ENCODE results near the gene OCA2. TPM values are rescaled to one million over a fixed set of nuclear protein-coding genes. Genes with fewer than 3 reads are reported as not detected.

The OCA2 gene
- total RNA-seq, 4 donors from 2014 or later: 0.19 to 1.1 TPM; not detected in 2

- no peak for DNase-seq (ENCODE audit: low spot score)
- no peak for TF ChIP-seq CTCF (IDR thresholded peaks at IDR 0.05)
- ATAC-seq (ENCODE audit: low FRiP score): no peak
Measured at GRCh38 chr15:27989838-27990237, 109.3 kb downstream of the OCA2 start.

- ATAC-seq (ENCODE audit: low FRiP score) (no peak), DNase-seq (ENCODE audit: low spot score) (no peak)
- TF ChIP-seq CTCF (IDR thresholded peaks at IDR 0.05): no peak
Measured at GRCh38 chr15:27989427-27989826, 109.7 kb downstream of the OCA2 start.

- no peak for TF ChIP-seq CTCF (IDR thresholded peaks at IDR 0.05)
- no peak for DNase-seq (ENCODE audit: low spot score)
- ATAC-seq (ENCODE audit: low FRiP score): no peak
Measured at GRCh38 chr15:27985099-27985498, 114.0 kb downstream of the OCA2 start.

GRCh38 chr15:27983496-27983895, 115.6 kb downstream of the OCA2 start:
- ATAC-seq (ENCODE audit: low FRiP score) (no peak), DNase-seq (ENCODE audit: low spot score) (no peak)
- no peak for TF ChIP-seq CTCF (IDR thresholded peaks at IDR 0.05)

- ATAC-seq (ENCODE audit: low FRiP score): no peak
- no peak for TF ChIP-seq CTCF (IDR thresholded peaks at IDR 0.05)
- DNase-seq (ENCODE audit: low spot score): no peak
Measured at GRCh38 chr15:27977696-27978095, 121.4 kb downstream of the OCA2 start.

GRCh38 chr15:27973886-27974285, 125.2 kb downstream of the OCA2 start:
- DNase-seq (ENCODE audit: low spot score) (no peak), ATAC-seq (ENCODE audit: low FRiP score) (no peak)
- no peak for TF ChIP-seq CTCF (IDR thresholded peaks at IDR 0.05)

GRCh38 chr15:27970661-27971392, 128.3 kb downstream of the OCA2 start:
- no peak for TF ChIP-seq CTCF (IDR thresholded peaks at IDR 0.05)
- DNase-seq (ENCODE audit: low spot score) (no peak), ATAC-seq (ENCODE audit: low FRiP score) (no peak)

Measured in omental fat pad (tissue), 4 donors.